GM12878 (cell line): ENCODE measurements around the gene MIEN1. TPM values are rescaled to one million over a fixed set of nuclear protein-coding genes. Genes with fewer than 3 reads are reported as not detected.
A peak's percentile ranks its signal among the peaks of the same experiment; 100 is the strongest.

Experiments
- ATAC-seq: fragments of 200-7000 bp; cut with Tn5 transposase; 3 replicates; pipeline ENCODE4 v1.9.1; 2020; ENCODE audit warnings: mild to moderate bottlenecking, moderate library complexity
- BruUV-seq: library from RNA; stranded (reverse); fragments of 400-500 nt; replicated peaks from 2 replicates; lab custom pipeline; 2021; lab: Mats Ljungman, UMichigan
- CTCF ChIA-PET: fragments of 300-600 bp; sonication (Branson Sonifier 250); formaldehyde crosslinking; extraction: SDS; loops from one replicate; lab custom pipeline; 2021; ENCODE audit warnings: inconsistent platforms; lab: Yijun Ruan, JAX
- POLR2A ChIA-PET: fragments of 350-600 bp; formaldehyde crosslinking; extraction: SDS; loops from one replicate; lab custom pipeline; 2021; ENCODE audit warnings: inconsistent platforms; lab: Charles Lee
- RAD21 ChIA-PET: fragments of 300-600 bp; sonication (Branson Sonifier 250); formaldehyde crosslinking; loops from one replicate; lab custom pipeline; 2023; ENCODE audit warnings: antibody characterized with exemption; ENCODE audit not compliant: unreplicated experiment; lab: Charles Lee
- SMC1A ChIA-PET: fragments of 300-600 bp; sonication (Branson Sonifier 250); formaldehyde crosslinking; loops from one replicate; lab custom pipeline; 2023; ENCODE audit not compliant: unreplicated experiment, uncharacterized antibody; lab: Charles Lee
- DNase-seq: peaks from one replicate; pipeline ENCODE4 v3.0.0-alpha.2; 2011; ENCODE audit warnings: low read depth, low spot score
- FAIRE-seq: peaks from 3 replicates; lab custom pipeline; 2011; peaks lifted over from hg19 to GRCh38; lab: Jason Lieb, UNC
- H2AFZ ChIP-seq: 2 replicates; pipeline ENCODE4 v1.6.0; 2011; ENCODE audit warnings: low read depth, low read length, control low read depth; ENCODE audit not compliant: control insufficient read depth
- H3K27ac ChIP-seq: 2 replicates; pipeline ENCODE4 v1.5.1; 2011; ENCODE audit warnings: control low read depth; ENCODE audit not compliant: control insufficient read depth, insufficient read depth
- H3K27me3 ChIP-seq, 2 experiments: replicated peaks in 1 of 2; 2 replicates each; pipeline versions ENCODE4 v1.6.0 to v1.6.1; 2011; ENCODE audit warnings: low read length in 1 of 2; ENCODE audit not compliant: control insufficient read depth in 2 of 2, insufficient read depth in 2 of 2
- H3K36me3 ChIP-seq, 2 experiments: 2 replicates each; pipeline ENCODE4 v1.5.1; 2011; ENCODE audit warnings: low read length in 1 of 2; ENCODE audit not compliant: control insufficient read depth in 2 of 2, insufficient read depth in 2 of 2
- H3K4me1 ChIP-seq: 2 replicates; pipeline ENCODE4 v1.6.1; 2011; ENCODE audit warnings: mild to moderate bottlenecking, low read length, moderate library complexity, mixed read lengths; ENCODE audit not compliant: control insufficient read depth, insufficient read depth
- H3K4me2 ChIP-seq: 2 replicates; pipeline ENCODE4 v1.6.0; 2011; ENCODE audit warnings: control low read depth; ENCODE audit not compliant: control insufficient read depth, insufficient read depth
- H3K4me3 ChIP-seq: fragments of 200-600 bp; sonication (generic); 2 replicates; pipeline ENCODE4 v1.5.1; 2016
- H3K79me2 ChIP-seq: 2 replicates; pipeline ENCODE4 v1.6.0; 2011; ENCODE audit warnings: low read length; ENCODE audit not compliant: control insufficient read depth, insufficient read depth
- H3K9ac ChIP-seq: 2 replicates; pipeline ENCODE4 v1.8.0; 2011; ENCODE audit warnings: low read length, control low read depth, mixed read lengths; ENCODE audit not compliant: control insufficient read depth, insufficient read depth
- H3K9me3 ChIP-seq: replicated peaks from 3 replicates; pipeline ENCODE4 v1.5.1; 2011; ENCODE audit warnings: mild to moderate bottlenecking, low read length; ENCODE audit not compliant: control insufficient read depth, insufficient read depth
- H4K20me1 ChIP-seq: 2 replicates; pipeline ENCODE4 v1.6.0; 2011; ENCODE audit not compliant: control insufficient read depth, insufficient read depth
- E4F1 ChIP-seq: fragments of 450-650 bp; IDR thresholded peaks from 2 replicates; pipeline ENCODE4 v1.6.1; 2018; ENCODE audit warnings: borderline replicate concordance, mild to moderate bottlenecking; ENCODE audit not compliant: partially characterized antibody
- GATAD2B ChIP-seq: fragments of 450-650 bp; conservative IDR thresholded peaks from 2 replicates; pipeline ENCODE4 v1.6.1; 2017; ENCODE audit warnings: low read depth, mild to moderate bottlenecking, moderate library complexity
- HCFC1 ChIP-seq: fragments of 150-350 bp; IDR thresholded peaks from 2 replicates; pipeline ENCODE4 v1.6.1; 2014; ENCODE audit warnings: low read length
- MTA2 ChIP-seq: fragments of 450-650 bp; IDR thresholded peaks from 2 replicates; pipeline ENCODE4 v1.6.1; 2016; ENCODE audit warnings: low read depth, mild to moderate bottlenecking, moderate library complexity
- MYB ChIP-seq: fragments of 150-350 bp; IDR thresholded peaks from 2 replicates; pipeline ENCODE4 v1.6.1; 2014; ENCODE audit warnings: mild to moderate bottlenecking, low read depth, low read length, borderline replicate concordance
- PBX3 ChIP-seq: IDR thresholded peaks from 2 replicates; pipeline ENCODE4 v1.6.1; 2011; ENCODE audit warnings: mild to moderate bottlenecking, low read depth, low read length, moderate library complexity; ENCODE audit not compliant: insufficient replicate concordance
- RBBP5 ChIP-seq: fragments of 200-600 bp; sonication (generic); conservative IDR thresholded peaks from 2 replicates; pipeline ENCODE4 v1.6.1; 2016
- SREBF2 ChIP-seq: IDR thresholded peaks from 2 replicates; pipeline ENCODE4 v1.6.1; 2012; ENCODE audit warnings: mild to moderate bottlenecking, low read length
- SUPT20H ChIP-seq: IDR thresholded peaks from 2 replicates; pipeline ENCODE4 v1.6.1; 2011; ENCODE audit warnings: low read depth, mild to moderate bottlenecking, low read length, moderate library complexity, borderline replicate concordance; ENCODE audit not compliant: control insufficient read depth
- ZNF687 ChIP-seq: fragments of 450-650 bp; IDR thresholded peaks from 2 replicates; pipeline ENCODE4 v1.6.1; 2017; ENCODE audit warnings: mild to moderate bottlenecking, moderate library complexity
- WGBS: methylation state at CpG from one replicate; pipeline ENCODE4 v1.1.6; 2016; ENCODE audit warnings: low lambda C conversion rate; ENCODE audit not compliant: insufficient replicate concordance, insufficient coverage; ENCODE audit errors: missing lambda C conversion rate; 5-methylcytosine and 5-hydroxymethylcytosine counted together
- in situ Hi-C: fragments of 300-500 bp; cut with MboI; formaldehyde crosslinking; loops from 9 replicates; pipeline ENCODE4 v1.14.3; 2018; ENCODE audit warnings: mixed read lengths
- intact Hi-C: fragments of 100-400 bp; cut with micrococcal nuclease; formaldehyde crosslinking; loops from one replicate; pipeline ENCODE4 v1.14.2; 2022; ENCODE audit not compliant: unreplicated experiment
- polyA plus RNA-seq, 11 experiments: library from polyadenylated mRNA; depleted of rRNA in 4 of 11; unstranded in 6 of 11; stranded (reverse) in 5 of 11; fragments of >200 nt; fragmentation: Nextera tagmentation in 4 of 11; fragmentation: Illumina TruSeq in 1 of 11; extraction: Ambion mirVana in 4 of 11; extraction: Trizol in 1 of 11; gene quantifications; 1 replicate in 1 of 11; 2 replicates in 10 of 11; pipeline versions ENCODE4 v1.2.1 to v1.2.3, GENCODE V29; 2011 to 2016; ENCODE audit warnings: inconsistent platforms in 2 of 11, missing spikeins in 2 of 11, low read depth in 1 of 11
- total RNA-seq, 4 experiments: library from RNA; depleted of rRNA in 3 of 4; stranded (reverse); fragments of >200 nt in 3 of 4; fragmentation: Illumina TruSeq in 1 of 4; extraction: Trizol in 1 of 4; gene quantifications; 2 replicates each; pipeline versions ENCODE4 v1.2.1 to v1.2.3, GENCODE V29; 2013 to 2021

Gene MIEN1
- total and polyA plus RNA-seq, 10 of the 15 experiments (the other 5 are each of a cell fraction or from before 2014, with no cell fraction given): 24.9 to 89.1 (median 47.7) TPM

GRCh38 chr17:39687546-39688474 is 42.5 kb downstream of the MIEN1 start, which contains the start of gene PGAP3 (continued):
- TF ChIP-seq GATAD2B (peak; percentile 52; the same call in 1 of the 2 replicates), SREBF2 (peak; percentile 43; the same call in 1 of the 2 replicates), HCFC1 (peak; percentile 65), E4F1 (peak; percentile 50), PBX3 (no peak)

GRCh38 chr17:39687101-39687545 is 43.2 kb downstream of the MIEN1 start:
- ChIA-PET RAD21 (interaction anchor here (1.6 to 2.2 kb wide), 2 partner anchors 11 to 43 kb away, joined by 9 to 10 read pairs; partner anchors contain the start of gene MIEN1), SMC1A (interaction anchor here (1.5 to 2.4 kb wide), 3 partner anchors 16 to 45 kb away, joined by 4 to 11 read pairs (median 6); partner anchors contain the start of gene PNMT), POLR2A (interaction anchor here (0.6 to 1.4 kb wide), 3 partner anchors 9 to 21 kb away, joined by 3 to 5 read pairs (median 4); no protein-coding TSS in a partner anchor), CTCF (interaction anchor here (1.0 to 1.4 kb wide), 6 partner anchors 15 to 67 kb away, joined by 3 to 4 read pairs (median 4); no protein-coding TSS in a partner anchor)
- peak overlapping the region; percentile 53 for H3K4me2 ChIP-seq
- BruUV-seq: TSS peak; percentile 82
- no peaks in the 10 kb centered on the region for H3K36me3 ChIP-seq
- in situ Hi-C loops (no loop called here), intact Hi-C loops (no loop called here)
- H3K4me3 ChIP-seq: peak overlapping the region; percentile 88
- FAIRE-seq (no peak), DNase-seq (no peak), ATAC-seq (no peak)
- no peaks in the 10 kb centered on the region for H4K20me1 ChIP-seq
- H3K27ac ChIP-seq: no peak overlapping the region
- no peaks in the 10 kb centered on the region for H3K9me3 ChIP-seq
- WGBS: 52% methylated on average over 6 of the region's 6 CpGs
- H3K27me3 ChIP-seq: no peaks in the 10 kb centered on the region
- no peaks in the 10 kb centered on the region; the same call in 1 of the 2 replicates for H3K79me2 ChIP-seq
- no peak overlapping the region for H3K9ac ChIP-seq
- peak overlapping the region; percentile 95 for H2AFZ ChIP-seq
- H3K4me1 ChIP-seq: peaks cover 3% of the 10 kb centered on the region; the same call in 1 of the 2 replicates
- no peak for TF ChIP-seq MTA2
- no peak for TF ChIP-seq ZNF687
- TF ChIP-seq RBBP5: no peak
- TF ChIP-seq SUPT20H: no peak
- TF ChIP-seq MYB: no peak
